HepG2 (cell line): Measurements from ENCODE around the gene PPAT. TPM values are rescaled to one million over a fixed set of nuclear protein-coding genes. Genes with fewer than 3 reads are reported as not detected.

Source experiments
- CEBPG ChIP-seq: IDR thresholded peaks from 2 replicates; pipeline ENCODE4 v1.6.1; 2016
- ELF3 ChIP-seq: IDR thresholded peaks from 2 replicates; pipeline ENCODE4 v1.6.1; 2016; ENCODE audit warnings: missing genetic modification reagents, missing compliant biosample characterization
- FOXK1 ChIP-seq: sonication (generic); formaldehyde crosslinking; IDR thresholded peaks from 2 replicates; pipeline ENCODE4 v1.4.0; 2020; ENCODE audit warnings: low read depth, missing genetic modification reagents, borderline replicate concordance
- GFI1 ChIP-seq: sonication (generic); formaldehyde crosslinking; IDR thresholded peaks from 2 replicates; pipeline ENCODE4 v1.5.0; 2020; ENCODE audit warnings: missing genetic modification reagents, mild to moderate bottlenecking, borderline replicate concordance
- KLF6 ChIP-seq: IDR thresholded peaks from 2 replicates; pipeline ENCODE4 v1.8.0; 2016; ENCODE audit warnings: missing biosample characterization, missing genetic modification reagents
- MTF1 ChIP-seq: sonication (generic); formaldehyde crosslinking; IDR thresholded peaks from 2 replicates; pipeline ENCODE4 v1.5.0; 2020; ENCODE audit warnings: missing genetic modification reagents
- PATZ1 ChIP-seq: sonication (generic); formaldehyde crosslinking; IDR thresholded peaks from 2 replicates; pipeline ENCODE4 v1.4.0; 2020; ENCODE audit warnings: missing genetic modification reagents
- PCBP1 ChIP-seq: fragments of 200-400 bp; formaldehyde crosslinking; IDR thresholded peaks from 2 replicates; pipeline ENCODE4 v1.6.1; 2017; ENCODE audit warnings: mild to moderate bottlenecking, low read depth, low read length, borderline replicate concordance
- PHF21A ChIP-seq: sonication (generic); formaldehyde crosslinking; IDR thresholded peaks from 2 replicates; pipeline ENCODE4 v1.5.0; 2020; ENCODE audit warnings: mild to moderate bottlenecking, missing genetic modification reagents
- RFXANK ChIP-seq: IDR thresholded peaks from 2 replicates; pipeline ENCODE4 v1.6.1; 2016
- SKI ChIP-seq: fragments of 450-650 bp; IDR thresholded peaks from one replicate; pipeline ENCODE4 v1.6.1; 2018; ENCODE audit warnings: mild to moderate bottlenecking; ENCODE audit not compliant: partially characterized antibody
- SP140L ChIP-seq: sonication (generic); formaldehyde crosslinking; IDR thresholded peaks from 2 replicates; pipeline ENCODE4 v1.4.0; 2020; ENCODE audit warnings: missing genetic modification reagents, borderline replicate concordance
- SRF ChIP-seq: IDR thresholded peaks from 2 replicates; pipeline ENCODE4 v1.6.1; 2011; ENCODE audit warnings: mild to moderate bottlenecking, low read depth, low read length, moderate library complexity
- TRAFD1 ChIP-seq: sonication (generic); formaldehyde crosslinking; IDR thresholded peaks from 2 replicates; pipeline ENCODE4 v1.5.1; 2020; ENCODE audit warnings: missing genetic modification reagents, mild to moderate bottlenecking, borderline replicate concordance
- ZNF235 ChIP-seq: sonication (generic); formaldehyde crosslinking; IDR thresholded peaks from 2 replicates; pipeline ENCODE4 v1.8.1; 2023; ENCODE audit warnings: mild to moderate bottlenecking, missing genetic modification reagents, borderline replicate concordance
- ZNF274 ChIP-seq: sonication (generic); formaldehyde crosslinking; IDR thresholded peaks from 2 replicates; pipeline ENCODE4 v1.5.1; 2020; ENCODE audit warnings: mild to moderate bottlenecking, missing genetic modification reagents
- ZNF30 ChIP-seq: sonication (generic); formaldehyde crosslinking; IDR thresholded peaks from 2 replicates; pipeline ENCODE4 v1.5.0; 2020; ENCODE audit warnings: mild to moderate bottlenecking, missing genetic modification reagents
- ZNF556 ChIP-seq: sonication (generic); formaldehyde crosslinking; IDR thresholded peaks from 2 replicates; pipeline ENCODE4 v1.4.0; 2020; ENCODE audit warnings: mild to moderate bottlenecking, missing genetic modification reagents, borderline replicate concordance
- ZNF580 ChIP-seq: IDR thresholded peaks from 2 replicates; pipeline ENCODE4 v1.6.1; 2016; ENCODE audit warnings: low read depth, borderline replicate concordance
- ZNF674 ChIP-seq: sonication (generic); formaldehyde crosslinking; IDR thresholded peaks from 2 replicates; pipeline ENCODE4 v1.5.0; 2020; ENCODE audit warnings: low read depth, mild to moderate bottlenecking, missing genetic modification reagents
- ZNF83 ChIP-seq: sonication (generic); formaldehyde crosslinking; IDR thresholded peaks from 2 replicates; pipeline ENCODE4 v1.4.0; 2020; ENCODE audit warnings: missing genetic modification reagents, mild to moderate bottlenecking, borderline replicate concordance
- ZNF878 ChIP-seq: sonication (generic); formaldehyde crosslinking; IDR thresholded peaks from 2 replicates; pipeline ENCODE4 v1.8.1; 2023; ENCODE audit warnings: mild to moderate bottlenecking, missing genetic modification reagents, moderate library complexity
- polyA plus RNA-seq, 8 experiments: library from polyadenylated mRNA; depleted of rRNA in 3 of 8; stranded (reverse) in 7 of 8; unstranded in 1 of 8; fragments of >200 nt; fragmentation: Illumina TruSeq in 4 of 8; extraction: Trizol in 4 of 8; gene quantifications; 2 replicates each; pipeline versions ENCODE4 v1.2.1 to v1.2.3, GENCODE V29; 2011 to 2016; ENCODE audit warnings: low read depth in 4 of 8, missing spikeins in 1 of 8, mixed read lengths in 1 of 8; ENCODE audit not compliant: insufficient read depth in 1 of 8
- total RNA-seq, 5 experiments: library from RNA; depleted of rRNA; stranded (reverse); fragments of >200 nt; fragmentation: Illumina TruSeq; extraction: Trizol; gene quantifications; 2 replicates each; pipeline ENCODE4 v1.2.3, GENCODE V29; 2016; ENCODE audit warnings: low read depth in 1 of 5
- TF ChIP-seq, protein P1 (sequence below): sonication (generic); formaldehyde crosslinking; conservative IDR thresholded peaks from 2 replicates; pipeline ENCODE4 v1.4.0; 2020; ENCODE audit warnings: missing genetic modification reagents
- TF ChIP-seq, protein P2 (sequence below): sonication (generic); formaldehyde crosslinking; IDR thresholded peaks from 2 replicates; pipeline ENCODE4 v1.8.1; 2023; ENCODE audit warnings: mild to moderate bottlenecking, missing genetic modification reagents

PPAT gene
- total and polyA plus RNA-seq, 2 of the 13 experiments (the other 11 are each of a cell fraction or from before 2014, with no cell fraction given) = 16.9 to 62.6 TPM

DNA sequence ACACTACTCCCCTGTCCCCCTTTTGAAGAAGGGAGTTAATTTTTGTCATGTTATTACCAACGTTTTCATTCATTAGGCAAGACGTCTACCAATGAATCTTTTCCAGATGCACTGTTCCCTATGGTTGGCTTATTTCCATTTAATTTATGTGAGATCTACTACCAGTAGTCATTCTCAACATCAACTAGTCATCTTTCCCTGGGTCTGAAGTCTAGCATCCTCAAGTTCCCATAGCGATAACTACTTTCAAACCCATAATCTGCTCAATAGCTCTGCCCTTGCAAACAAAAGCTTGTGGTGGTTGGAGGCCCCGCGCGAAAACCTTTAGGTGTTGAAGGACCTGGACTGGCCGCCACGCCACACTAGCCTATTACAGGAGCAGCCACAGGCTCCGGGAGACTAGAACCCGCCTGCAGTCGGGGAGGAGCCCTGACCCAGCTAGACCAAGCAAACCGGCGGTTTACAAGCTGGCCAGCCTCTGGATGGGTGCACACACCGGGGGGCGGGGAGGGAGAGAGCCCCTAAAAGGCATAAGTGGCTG is 746 bp downstream of the PPAT start (continued):
- TF ChIP-seq TRAFD1 (no peak), ELF3 (CRISPR knock-in tag) (no peak), CEBPG (CRISPR knock-in tag) (0 out of 2 replicates have a peak, but pooled peaks have one; percentile 0), ZNF556 (CRISPR knock-in tag) (no peak), RFXANK (CRISPR knock-in tag) (no peak), ZNF235 (CRISPR knock-in tag) (no peak), GFI1 (CRISPR knock-in tag) (no peak), PCBP1 (no peak), KLF6 (no peak), ZNF274 (CRISPR knock-in tag) (no peak), ZNF30 (CRISPR knock-in tag) (no peak), ZNF580 (CRISPR knock-in tag) (no peak), PHF21A (CRISPR knock-in tag) (peak; percentile 13; the same call in 1 of the 2 replicates), ZNF878 (CRISPR knock-in tag) (no peak), FOXK1 (CRISPR knock-in tag) (no peak), PATZ1 (CRISPR knock-in tag) (peak; percentile 65), ZNF83 (no peak), ZNF674 (no peak; the same call in 1 of the 2 replicates), SRF (peak; percentile 69; the same call in 1 of the 2 replicates), SP140L (no peak), MTF1 (CRISPR knock-in tag) (no peak), SKI (peak; percentile 12)
- TF ChIP-seq, protein P1, sequence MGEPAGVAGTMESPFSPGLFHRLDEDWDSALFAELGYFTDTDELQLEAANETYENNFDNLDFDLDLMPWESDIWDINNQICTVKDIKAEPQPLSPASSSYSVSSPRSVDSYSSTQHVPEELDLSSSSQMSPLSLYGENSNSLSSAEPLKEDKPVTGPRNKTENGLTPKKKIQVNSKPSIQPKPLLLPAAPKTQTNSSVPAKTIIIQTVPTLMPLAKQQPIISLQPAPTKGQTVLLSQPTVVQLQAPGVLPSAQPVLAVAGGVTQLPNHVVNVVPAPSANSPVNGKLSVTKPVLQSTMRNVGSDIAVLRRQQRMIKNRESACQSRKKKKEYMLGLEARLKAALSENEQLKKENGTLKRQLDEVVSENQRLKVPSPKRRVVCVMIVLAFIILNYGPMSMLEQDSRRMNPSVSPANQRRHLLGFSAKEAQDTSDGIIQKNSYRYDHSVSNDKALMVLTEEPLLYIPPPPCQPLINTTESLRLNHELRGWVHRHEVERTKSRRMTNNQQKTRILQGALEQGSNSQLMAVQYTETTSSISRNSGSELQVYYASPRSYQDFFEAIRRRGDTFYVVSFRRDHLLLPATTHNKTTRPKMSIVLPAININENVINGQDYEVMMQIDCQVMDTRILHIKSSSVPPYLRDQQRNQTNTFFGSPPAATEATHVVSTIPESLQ = no peak
- TF ChIP-seq, protein P2, sequence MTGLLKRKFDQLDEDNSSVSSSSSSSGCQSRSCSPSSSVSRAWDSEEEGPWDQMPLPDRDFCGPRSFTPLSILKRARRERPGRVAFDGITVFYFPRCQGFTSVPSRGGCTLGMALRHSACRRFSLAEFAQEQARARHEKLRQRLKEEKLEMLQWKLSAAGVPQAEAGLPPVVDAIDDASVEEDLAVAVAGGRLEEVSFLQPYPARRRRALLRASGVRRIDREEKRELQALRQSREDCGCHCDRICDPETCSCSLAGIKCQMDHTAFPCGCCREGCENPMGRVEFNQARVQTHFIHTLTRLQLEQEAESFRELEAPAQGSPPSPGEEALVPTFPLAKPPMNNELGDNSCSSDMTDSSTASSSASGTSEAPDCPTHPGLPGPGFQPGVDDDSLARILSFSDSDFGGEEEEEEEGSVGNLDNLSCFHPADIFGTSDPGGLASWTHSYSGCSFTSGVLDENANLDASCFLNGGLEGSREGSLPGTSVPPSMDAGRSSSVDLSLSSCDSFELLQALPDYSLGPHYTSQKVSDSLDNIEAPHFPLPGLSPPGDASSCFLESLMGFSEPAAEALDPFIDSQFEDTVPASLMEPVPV (CRISPR knock-in tag) = peak; percentile 21; the same call in 1 of the 2 replicates
